Nephron (organoid): ENCODE results near the gene RCAN2.
A peak's percentile ranks its signal among the peaks of the same experiment; 100 is the strongest.

Experiments used
- H3K27ac Mint-ChIP-seq, 3 experiments: 2 replicates each; pipeline ENCODE4 v1.8.0; 2020; ENCODE audit warnings: mixed read lengths in 3 of 3, mild to moderate bottlenecking in 2 of 3, moderate library complexity in 1 of 3
- H3K27me3 Mint-ChIP-seq: 2 replicates; pipeline ENCODE4 v1.8.0; 2021; ENCODE audit warnings: low read depth, mild to moderate bottlenecking, moderate library complexity, mixed read lengths
- H3K36me3 Mint-ChIP-seq: 2 replicates; pipeline ENCODE4 v1.8.0; 2020; ENCODE audit warnings: low read depth, mixed read lengths
- H3K4me1 Mint-ChIP-seq: 2 replicates; pipeline ENCODE4 v1.8.0; 2020; ENCODE audit warnings: mixed read lengths
- H3K4me3 Mint-ChIP-seq, 3 experiments: 2 replicates each; pipeline ENCODE4 v1.8.0; 2020; ENCODE audit warnings: mild to moderate bottlenecking in 3 of 3, mixed read lengths in 3 of 3, moderate library complexity in 2 of 3
- H3K9me3 Mint-ChIP-seq: 2 replicates; pipeline ENCODE4 v1.8.0; 2020; ENCODE audit warnings: mixed read lengths
- CTCF ChIP-seq, 3 experiments: fragments of 200-600 bp; sonication (generic); IDR thresholded peaks; one replicate each; pipeline ENCODE4 v1.5.0; 2021; ENCODE audit warnings: antibody characterized with exemption in 3 of 3; ENCODE audit not compliant: unreplicated experiment in 3 of 3

Gene RCAN2

GRCh38 chr6:46296586-46296985 lies 194.7 kb downstream of the RCAN2 start:
- no peak overlapping the region for H3K4me3 Mint-ChIP-seq
- TF ChIP-seq CTCF (IDR thresholded peaks at IDR 0.05; ENCODE audit: unreplicated experiment in 3 of 3) = no peak
- H3K27ac Mint-ChIP-seq = no peak overlapping the region
- peaks cover 15% of the 10 kb centered on the region for H3K4me1 Mint-ChIP-seq
- peaks cover 3% of the 10 kb centered on the region for H3K9me3 Mint-ChIP-seq
- no peaks in the 10 kb centered on the region for H3K36me3 Mint-ChIP-seq
- no peaks in the 10 kb centered on the region for H3K27me3 Mint-ChIP-seq

GRCh38 chr6:46293641-46294316 lies 197.5 kb downstream of the RCAN2 start:
- Mint-ChIP-seq H3K36me3 (no peaks in the 10 kb centered on the region), H3K27ac (no peak overlapping the region), H3K9me3 (no peaks in the 10 kb centered on the region), H3K27me3 (no peaks in the 10 kb centered on the region), H3K4me3 (no peak overlapping the region), H3K4me1 (peaks cover 43% of the 10 kb centered on the region)
- TF ChIP-seq CTCF (IDR thresholded peaks at IDR 0.05; ENCODE audit: unreplicated experiment in 3 of 3) = no peak

GRCh38 chr6:46291880-46292279 lies 199.4 kb downstream of the RCAN2 start:
- no peak for TF ChIP-seq CTCF (IDR thresholded peaks at IDR 0.05; ENCODE audit: unreplicated experiment in 3 of 3)
- H3K36me3 Mint-ChIP-seq = no peaks in the 10 kb centered on the region
- H3K27me3 Mint-ChIP-seq = no peaks in the 10 kb centered on the region
- H3K27ac Mint-ChIP-seq = peak overlapping the region; percentile 33 to 92 (median 76)
- peaks cover 59% of the 10 kb centered on the region for H3K4me1 Mint-ChIP-seq
- H3K4me3 Mint-ChIP-seq = no peak overlapping the region
- no peaks in the 10 kb centered on the region for H3K9me3 Mint-ChIP-seq

GRCh38 chr6:46291275-46291633 lies 200.0 kb downstream of the RCAN2 start:
- Mint-ChIP-seq H3K4me1 (peaks cover 62% of the 10 kb centered on the region), H3K9me3 (no peaks in the 10 kb centered on the region), H3K27me3 (no peaks in the 10 kb centered on the region), H3K36me3 (no peaks in the 10 kb centered on the region), H3K4me3 (no peak overlapping the region), H3K27ac (peak overlapping the region; percentile 33 to 92 (median 76))
- no peak for TF ChIP-seq CTCF (IDR thresholded peaks at IDR 0.05; ENCODE audit: unreplicated experiment in 3 of 3)

- peak overlapping the region; percentile 33 to 92 (median 76) for H3K27ac Mint-ChIP-seq
- peaks cover 66% of the 10 kb centered on the region for H3K4me1 Mint-ChIP-seq
- no peaks in the 10 kb centered on the region for H3K36me3 Mint-ChIP-seq
- H3K27me3 Mint-ChIP-seq = no peaks in the 10 kb centered on the region
- no peaks in the 10 kb centered on the region for H3K9me3 Mint-ChIP-seq
- TF ChIP-seq CTCF (IDR thresholded peaks at IDR 0.05; ENCODE audit: unreplicated experiment in 3 of 3) = no peak
- peak overlapping the region in 2 of 3 experiments; percentile 5 to 9 for H3K4me3 Mint-ChIP-seq
These were observed 200.6 kb downstream of the RCAN2 start for GRCh38 chr6:46290421-46291274.
